CD4-positive, alpha-beta T cell treated with Interleukin-2 at 100 ng/mL for 4 hours (primary cell): ENCODE data around the gene LRRC7.
"Not testable (repeated sequence)": the region's sequence is repeated elsewhere in the genome, so short reads cannot be mapped to it uniquely, and the experiment has no call there.

Experiments
- DNase-seq: peaks from one replicate; pipeline ENCODE4 v3.0.0-alpha.2; 2020; ENCODE audit warnings: low spot score

The LRRC7 gene

DNA sequence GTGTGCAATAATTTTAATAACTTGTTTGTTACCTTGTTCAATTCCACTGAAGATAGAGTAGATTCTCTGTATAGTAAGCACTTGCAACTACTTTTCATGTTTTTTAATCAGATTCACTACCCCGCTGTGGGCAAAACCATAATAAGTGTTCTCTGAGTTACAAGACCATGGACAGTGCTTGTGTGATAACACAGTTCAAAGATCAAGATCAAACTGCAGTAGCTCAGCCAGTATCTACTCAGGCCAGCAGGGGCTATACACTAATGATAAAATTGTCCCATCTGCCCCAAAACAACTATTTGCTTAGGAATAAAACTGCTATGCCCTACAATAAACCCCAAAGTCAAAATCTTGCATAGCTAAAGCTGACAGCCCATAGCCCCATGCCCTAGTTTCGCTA, 129.6 kb downstream of the LRRC7 start:
- no peak for DNase-seq

GRCh38 chr1:69700770-69701169, 133.0 kb downstream of the LRRC7 start:
- DNase-seq, result no peak

GRCh38 chr1:69702085-69702484, 134.4 kb downstream of the LRRC7 start:
- DNase-seq, result no peak

DNA sequence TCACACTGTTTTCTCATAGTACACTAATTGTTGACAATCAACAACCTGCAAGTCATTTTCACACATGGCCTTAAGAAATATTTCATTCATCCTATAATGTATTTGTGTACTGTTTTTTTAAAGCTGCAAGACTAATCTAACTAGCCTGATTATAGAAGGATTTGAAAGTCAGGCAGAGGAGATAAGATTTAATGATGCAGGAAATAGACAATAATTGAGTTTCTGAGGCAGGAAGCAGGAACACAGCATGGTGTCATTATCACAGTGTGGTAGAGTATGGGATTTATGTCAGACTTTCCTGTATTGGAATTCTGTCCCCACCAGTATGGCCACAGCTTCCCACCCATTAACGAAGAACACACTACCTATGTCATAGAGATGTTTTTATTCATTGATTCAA, 138.8 kb downstream of the LRRC7 start:
- no peak for DNase-seq

DNA sequence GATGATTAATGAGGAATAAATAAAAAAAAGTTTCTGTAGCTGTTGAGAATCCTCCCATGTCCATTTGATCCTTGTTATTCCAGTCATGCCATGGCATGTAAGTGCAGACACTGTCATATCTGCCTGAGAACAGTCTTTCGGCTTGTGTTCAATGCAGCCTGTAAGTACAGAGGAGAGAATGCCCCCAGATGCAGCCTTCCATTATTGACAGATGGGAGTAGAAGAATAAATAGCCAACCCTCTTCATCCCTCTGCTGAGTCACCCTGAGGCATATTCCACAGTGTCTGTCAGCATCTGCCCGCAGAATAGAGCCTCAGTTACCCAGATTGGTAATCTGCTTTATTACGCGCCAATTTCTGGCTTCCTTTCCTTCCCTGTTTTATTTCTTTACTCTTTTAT, 139.4 kb downstream of the LRRC7 start:
- no peak for DNase-seq

DNA sequence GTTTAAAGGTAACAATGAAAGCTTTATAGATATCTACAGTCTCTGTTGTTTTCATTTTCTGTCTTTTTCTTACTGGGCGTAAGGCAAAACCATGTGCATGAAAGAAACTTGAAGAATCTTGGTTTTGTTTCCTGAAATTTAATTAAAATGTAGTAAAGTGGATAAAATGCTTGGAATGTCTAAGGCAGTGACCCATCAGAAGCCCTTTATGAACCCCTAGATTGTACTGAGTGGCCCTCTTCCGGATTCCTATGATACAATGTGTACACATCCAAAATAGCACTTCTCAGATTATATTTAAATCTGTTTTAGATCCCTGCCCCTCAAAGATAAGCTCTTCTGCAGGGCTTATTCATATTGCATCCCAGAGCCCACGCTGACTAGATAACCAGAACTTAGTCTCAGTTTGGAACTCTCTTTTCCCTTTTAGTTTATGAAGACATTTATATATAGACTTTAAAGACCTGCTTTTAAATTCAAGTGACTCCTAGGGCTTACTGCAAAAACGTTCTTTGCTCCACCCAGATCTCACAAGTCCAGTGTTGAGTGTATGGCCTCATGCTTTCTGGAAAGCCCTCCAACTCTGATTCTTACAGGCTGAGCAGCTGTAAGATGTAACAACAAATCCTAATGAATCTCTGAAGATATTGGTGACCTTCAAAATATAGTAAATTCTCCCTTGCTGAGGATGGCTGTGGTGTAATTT, 142.9 kb downstream of the LRRC7 start:
- DNase-seq, result no peak

GRCh38 chr1:69711190-69711930, 143.6 kb downstream of the LRRC7 start:
- DNase-seq, result no peak

GRCh38 chr1:69717834-69718233, 150.1 kb downstream of the LRRC7 start:
- not testable (repeated sequence) for DNase-seq

DNA sequence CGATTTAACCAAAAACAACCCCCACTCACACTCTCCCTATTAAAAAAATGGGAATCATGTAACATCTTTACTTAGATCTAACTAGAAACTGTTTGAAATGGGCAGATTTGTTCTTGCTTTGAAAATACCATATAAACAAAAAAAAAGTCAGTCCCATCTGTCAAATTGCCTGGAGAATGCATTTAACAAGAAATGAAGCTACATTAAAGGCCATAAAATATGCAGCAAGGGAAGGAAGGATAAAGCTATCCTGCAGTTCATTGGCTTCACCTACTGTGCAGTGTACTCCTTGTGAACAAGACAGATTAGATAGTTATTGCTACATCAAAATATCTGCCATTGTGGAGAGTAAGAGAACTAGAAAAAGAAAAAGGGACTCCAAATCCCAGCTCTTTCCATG, 160.5 kb downstream of the LRRC7 start:
- no peak for DNase-seq

DNA sequence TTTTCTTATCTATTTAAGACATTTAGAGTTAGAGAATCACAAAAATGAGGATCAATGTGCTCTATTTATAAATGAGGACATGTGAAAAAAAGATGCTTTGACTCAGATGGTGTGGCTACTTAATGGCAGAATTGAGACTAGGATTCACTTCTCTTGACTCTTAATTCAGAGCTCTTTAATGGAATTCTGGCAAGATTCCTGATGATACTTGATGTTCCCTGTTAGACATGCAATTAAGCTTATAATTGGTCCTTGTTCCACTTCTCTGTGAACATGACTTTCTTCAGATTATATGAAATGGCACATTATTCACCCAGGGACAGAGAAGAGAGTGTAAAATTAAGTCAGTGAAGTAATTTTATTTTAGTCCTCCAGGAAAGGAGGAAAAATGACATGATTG, 165.3 kb downstream of the LRRC7 start:
- no peak for DNase-seq

DNA sequence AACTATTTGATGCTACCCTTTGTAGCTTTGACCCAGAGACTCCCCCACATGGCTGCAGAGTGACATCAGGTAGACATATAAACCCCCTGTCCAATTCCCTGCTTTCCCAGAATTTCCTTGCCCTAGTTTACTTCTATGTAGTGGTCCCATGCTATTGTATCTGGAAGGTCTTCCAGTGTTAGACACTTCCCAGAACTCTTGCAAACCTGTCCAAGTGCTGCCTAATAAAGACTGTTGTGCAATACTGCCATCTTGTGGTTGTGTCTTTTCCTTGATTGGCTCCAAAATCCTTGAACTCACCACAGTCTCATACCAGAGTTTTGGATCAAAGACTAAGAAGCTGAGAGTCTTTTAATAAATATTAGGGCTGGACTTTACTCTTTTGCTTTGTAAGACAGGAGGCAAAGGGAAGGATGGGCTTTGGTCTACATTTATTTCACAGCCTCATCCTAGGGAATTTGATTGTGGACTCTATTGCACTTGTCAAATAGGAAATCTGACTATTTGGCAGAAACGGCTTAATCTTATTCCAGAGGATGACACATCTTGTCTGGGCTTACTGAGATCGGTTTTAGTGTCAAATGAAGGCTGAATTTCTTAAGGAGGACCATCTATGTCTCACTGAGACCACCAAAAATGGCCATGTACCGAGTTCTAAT, 169.9 kb downstream of the LRRC7 start:
- DNase-seq, result peak; percentile 24

DNA sequence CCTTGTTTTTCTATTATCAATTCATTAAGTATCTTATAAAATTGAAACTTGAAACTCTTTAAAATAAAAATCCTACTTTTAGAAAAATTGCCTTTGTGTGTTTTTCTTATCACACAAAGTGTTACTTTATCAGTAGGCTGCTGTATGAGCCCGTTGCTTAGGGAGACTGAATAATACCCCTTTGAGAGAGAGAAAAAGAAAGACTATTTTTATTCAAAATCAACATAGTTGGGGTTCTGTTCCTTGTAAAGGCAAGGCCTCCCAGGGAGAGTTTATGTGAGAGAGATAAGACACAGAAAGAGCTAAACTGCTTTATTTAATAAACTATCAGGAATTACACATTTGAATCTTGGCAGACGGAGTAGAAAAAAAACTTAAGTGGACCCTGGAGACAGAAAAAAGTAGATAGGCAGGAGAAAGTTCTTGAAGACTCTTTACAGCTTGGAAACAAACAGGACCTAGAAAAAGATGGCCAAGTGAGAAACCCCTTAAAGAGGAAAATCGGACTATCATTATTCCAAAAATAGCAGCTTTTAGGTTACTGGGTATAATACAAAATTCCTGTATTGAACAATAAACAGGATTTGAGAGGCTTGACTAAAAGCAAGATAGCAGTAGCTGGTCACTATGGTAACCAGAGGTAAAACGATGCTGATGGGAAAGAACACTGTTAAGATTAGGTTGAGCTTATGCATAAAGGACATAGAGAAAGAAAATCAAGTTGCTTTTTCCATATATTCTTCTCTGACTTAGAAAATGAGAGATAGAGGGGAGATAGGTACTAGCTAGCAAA, 170.9 kb downstream of the LRRC7 start:
- no peak for DNase-seq

DNA sequence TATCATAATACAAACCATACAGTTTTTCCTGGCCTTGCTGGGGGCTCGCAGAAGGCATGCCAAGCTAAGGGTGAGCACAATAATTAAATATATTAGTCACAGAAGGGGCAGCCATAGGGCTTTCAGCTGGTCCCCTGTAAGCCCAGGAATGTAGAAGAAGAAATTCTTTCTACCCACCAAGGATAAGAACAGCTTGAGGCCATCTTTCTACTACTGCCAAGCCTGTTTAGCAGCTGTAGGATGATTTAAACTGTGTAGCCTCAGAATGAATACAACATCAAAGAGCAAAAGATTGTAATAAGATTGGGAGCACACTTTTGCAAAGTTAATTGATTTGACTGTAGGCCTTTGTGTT, 171.5 kb downstream of the LRRC7 start:
- DNase-seq, result no peak

- no peak for DNase-seq
Measured at GRCh38 chr1:69743146-69743545, 175.4 kb downstream of the LRRC7 start.

GRCh38 chr1:69744381-69744780, 176.7 kb downstream of the LRRC7 start:
- no peak for DNase-seq

- no peak for DNase-seq
Measured at GRCh38 chr1:69747207-69747606, 179.5 kb downstream of the LRRC7 start.

DNA sequence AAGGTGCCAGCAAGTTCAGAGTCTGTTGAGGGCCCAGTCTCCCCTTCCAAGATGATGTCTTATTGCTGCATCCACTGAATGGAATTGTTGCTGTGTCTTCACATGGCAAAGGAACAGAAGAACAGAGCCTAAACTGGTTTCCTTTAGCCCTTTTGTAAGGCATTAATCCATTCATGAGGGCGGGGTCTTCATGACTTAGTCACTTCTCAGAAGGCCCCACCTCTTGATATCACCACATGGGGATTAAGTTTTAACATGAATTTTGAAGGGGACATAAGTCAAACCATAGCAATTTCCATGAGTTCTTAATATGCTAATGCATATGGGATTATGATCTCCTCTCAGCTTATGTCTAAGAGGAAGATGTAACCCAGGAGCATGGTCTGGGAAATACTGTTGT, 182.9 kb downstream of the LRRC7 start:
- DNase-seq, result no peak

- DNase-seq, result no peak
Measured at GRCh38 chr1:69752831-69753230, 185.1 kb downstream of the LRRC7 start.

DNA sequence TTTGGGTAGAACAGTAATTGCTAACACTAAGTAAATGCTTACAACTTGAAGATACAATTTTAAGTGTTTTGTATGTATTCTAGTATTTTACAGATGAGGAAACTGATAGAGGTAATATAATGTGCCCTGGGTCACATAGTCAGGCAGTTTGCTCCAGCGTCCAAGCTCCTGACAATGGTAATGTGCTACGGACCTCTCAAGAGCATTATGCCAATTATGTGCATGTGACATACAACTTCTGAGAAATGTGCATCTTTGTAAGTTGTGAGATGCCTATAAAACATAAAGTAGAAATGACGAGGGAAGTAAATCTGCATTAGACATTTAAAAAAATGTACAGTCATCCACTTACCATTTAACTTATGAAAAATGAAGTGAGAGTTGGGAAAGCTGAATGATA, 186.8 kb downstream of the LRRC7 start:
- DNase-seq, result no peak

GRCh38 chr1:69755647-69756046, 187.9 kb downstream of the LRRC7 start:
- no peak for DNase-seq

DNA sequence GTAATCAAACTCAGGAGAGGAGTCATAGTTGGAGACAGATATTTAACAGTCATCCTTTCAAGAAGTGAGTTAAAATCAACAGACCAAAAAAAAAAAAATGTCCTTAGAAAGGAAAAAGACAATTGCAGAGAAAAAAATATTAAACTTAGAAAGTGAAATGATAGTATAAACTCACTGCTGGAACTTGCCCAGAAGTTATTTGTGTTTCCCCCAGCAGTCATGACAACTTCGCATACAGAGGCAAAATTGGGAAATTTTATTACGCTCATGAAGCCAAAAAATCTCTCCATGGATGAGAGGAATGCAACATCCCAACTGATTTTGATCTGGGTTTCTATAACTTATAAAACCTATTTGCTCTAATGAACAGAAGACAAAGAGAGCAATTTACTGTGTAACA, 198.2 kb downstream of the LRRC7 start:
- no peak for DNase-seq

GRCh38 chr1:69766431-69767180, 198.9 kb downstream of the LRRC7 start:
- DNase-seq, result no peak
